OCI-LY7 (cell line): ENCODE results near the gene DMRTB1. TPM values are rescaled to one million over a fixed set of nuclear protein-coding genes. Genes with fewer than 3 reads are reported as not detected.

ENCODE experiments used
- BruUV-seq: library from RNA; stranded (reverse); fragments of 400-500 nt; replicated peaks from 2 replicates; lab custom pipeline; 2021; lab: Mats Ljungman, UMichigan
- CTCF ChIA-PET: fragments of 300-600 bp; sonication (Branson Sonifier 250); formaldehyde crosslinking; loops from one replicate; lab custom pipeline; 2022; ENCODE audit warnings: antibody characterized with exemption; ENCODE audit not compliant: unreplicated experiment; lab: Charles Lee
- POLR2A ChIA-PET: fragments of 300-600 bp; sonication (Branson Sonifier 250); formaldehyde crosslinking; loops from one replicate; lab custom pipeline; 2022; ENCODE audit warnings: antibody characterized with exemption; lab: Charles Lee
- DNase-seq: peaks from one replicate; pipeline ENCODE4 v3.0.0-alpha.2; 2015; ENCODE audit warnings: low spot score
- H2AFZ ChIP-seq: fragments of 200-600 bp; sonication (generic), shearing (Covaris generic); 2 replicates; pipeline ENCODE4 v1.6.1; 2014; ENCODE audit warnings: mild to moderate bottlenecking, antibody characterized with exemption, low read length, moderate library complexity
- H3K27ac ChIP-seq: fragments of 200-600 bp; sonication (generic); 2 replicates; pipeline ENCODE4 v1.5.1; 2014; ENCODE audit warnings: mixed run types, low read depth, mild to moderate bottlenecking, moderate library complexity, low read length, inconsistent platforms; ENCODE audit not compliant: poor library complexity, severe bottlenecking
- H3K36me3 ChIP-seq: fragments of 200-600 bp; sonication (generic); 2 replicates; pipeline ENCODE4 v1.6.1; 2014; ENCODE audit warnings: mild to moderate bottlenecking, antibody characterized with exemption, low read length, moderate library complexity, mixed read lengths; ENCODE audit not compliant: insufficient read depth
- H3K4me1 ChIP-seq: fragments of 200-600 bp; sonication (generic); 2 replicates; pipeline ENCODE4 v1.5.1; 2014; ENCODE audit warnings: mild to moderate bottlenecking, low read length; ENCODE audit not compliant: insufficient read depth, poor library complexity, severe bottlenecking
- H3K4me2 ChIP-seq: fragments of 200-600 bp; sonication (generic); 2 replicates; pipeline ENCODE4 v1.6.1; 2014; ENCODE audit warnings: mild to moderate bottlenecking, low read length
- H3K4me3 ChIP-seq: fragments of 200-600 bp; sonication (generic); 2 replicates; pipeline ENCODE4 v1.5.1; 2014; ENCODE audit warnings: mild to moderate bottlenecking, low read depth, low read length; ENCODE audit not compliant: poor library complexity, severe bottlenecking
- H3K79me2 ChIP-seq: fragments of 200-600 bp; sonication (generic); 2 replicates; pipeline ENCODE4 v1.6.1; 2016; ENCODE audit warnings: low read depth, mild to moderate bottlenecking, low read length, moderate library complexity, mixed read lengths; ENCODE audit not compliant: insufficient read depth
- H3K9me2 ChIP-seq: fragments of 200-600 bp; sonication (generic); 2 replicates; pipeline ENCODE4 v1.6.1; 2016; ENCODE audit warnings: mild to moderate bottlenecking, low read length, mixed read lengths; ENCODE audit not compliant: insufficient read depth
- H3K9me3 ChIP-seq: fragments of 200-600 bp; sonication (generic); 2 replicates; pipeline ENCODE4 v1.6.1; 2014; ENCODE audit warnings: mild to moderate bottlenecking, mixed run types, low read length, mixed read lengths
- H4K20me1 ChIP-seq: fragments of 200-600 bp; sonication (generic); 2 replicates; pipeline ENCODE4 v1.6.1; 2014; ENCODE audit warnings: mild to moderate bottlenecking, antibody characterized with exemption, low read length, moderate library complexity, mixed read lengths; ENCODE audit not compliant: insufficient read depth
- EZH2phosphoT487 ChIP-seq: fragments of 200-600 bp; sonication (generic); IDR thresholded peaks from 2 replicates; pipeline ENCODE4 v1.6.1; 2018; ENCODE audit warnings: low read depth, borderline replicate concordance, mild to moderate bottlenecking, mixed run types, antibody characterized with exemption, low read length, moderate library complexity, mixed read lengths
- intact Hi-C: fragments of 100-400 bp; cut with micrococcal nuclease; formaldehyde crosslinking; loops from one replicate; pipeline ENCODE4 v1.10.0; 2022; ENCODE audit not compliant: unreplicated experiment
- total RNA-seq, 2 experiments: library from RNA; depleted of rRNA in 1 of 2; stranded (reverse); fragments of >200 nt in 1 of 2; shearing (Covaris generic) in 1 of 2; gene quantifications; 2 replicates each; pipeline ENCODE4 v1.2.3, GENCODE V29; 2014 to 2022
- TF ChIP-seq, protein P1 (sequence below): fragments of 200-600 bp; sonication (generic); conservative IDR thresholded peaks from 2 replicates; pipeline ENCODE4 v1.5.1; 2014; ENCODE audit warnings: mild to moderate bottlenecking, antibody characterized with exemption, low read length, moderate library complexity, mixed read lengths

DMRTB1 gene
- total RNA-seq, 2 experiments from 2014 or later: not detected

GRCh38 chr1:53421208-53421607 is 38.0 kb upstream of the DMRTB1 start:
- CTCF ChIA-PET: no interaction called here
- H2AFZ ChIP-seq: no peak overlapping the region
- 0 out of 2 replicates have a peak, but pooled peaks cover 7% of the 10 kb centered on the region for H3K9me3 ChIP-seq
- H3K4me3 ChIP-seq: no peak overlapping the region
- no peaks in the 10 kb centered on the region for H3K79me2 ChIP-seq
- no peaks in the 10 kb centered on the region for H3K4me1 ChIP-seq
- no peak overlapping the region for H3K27ac ChIP-seq
- no peaks in the 10 kb centered on the region for H4K20me1 ChIP-seq
- no peaks in the 10 kb centered on the region for H3K36me3 ChIP-seq
- BruUV-seq: no TSS peak
- DNase-seq: no peak
- intact Hi-C loops: no loop called here
- TF ChIP-seq, protein P1, sequence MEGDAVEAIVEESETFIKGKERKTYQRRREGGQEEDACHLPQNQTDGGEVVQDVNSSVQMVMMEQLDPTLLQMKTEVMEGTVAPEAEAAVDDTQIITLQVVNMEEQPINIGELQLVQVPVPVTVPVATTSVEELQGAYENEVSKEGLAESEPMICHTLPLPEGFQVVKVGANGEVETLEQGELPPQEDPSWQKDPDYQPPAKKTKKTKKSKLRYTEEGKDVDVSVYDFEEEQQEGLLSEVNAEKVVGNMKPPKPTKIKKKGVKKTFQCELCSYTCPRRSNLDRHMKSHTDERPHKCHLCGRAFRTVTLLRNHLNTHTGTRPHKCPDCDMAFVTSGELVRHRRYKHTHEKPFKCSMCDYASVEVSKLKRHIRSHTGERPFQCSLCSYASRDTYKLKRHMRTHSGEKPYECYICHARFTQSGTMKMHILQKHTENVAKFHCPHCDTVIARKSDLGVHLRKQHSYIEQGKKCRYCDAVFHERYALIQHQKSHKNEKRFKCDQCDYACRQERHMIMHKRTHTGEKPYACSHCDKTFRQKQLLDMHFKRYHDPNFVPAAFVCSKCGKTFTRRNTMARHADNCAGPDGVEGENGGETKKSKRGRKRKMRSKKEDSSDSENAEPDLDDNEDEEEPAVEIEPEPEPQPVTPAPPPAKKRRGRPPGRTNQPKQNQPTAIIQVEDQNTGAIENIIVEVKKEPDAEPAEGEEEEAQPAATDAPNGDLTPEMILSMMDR: no peak
- no peak for TF ChIP-seq EZH2phosphoT487
- H3K9me2 ChIP-seq: no peaks in the 10 kb centered on the region
- POLR2A ChIA-PET: no interaction called here
- no peak overlapping the region for H3K4me2 ChIP-seq

DNA sequence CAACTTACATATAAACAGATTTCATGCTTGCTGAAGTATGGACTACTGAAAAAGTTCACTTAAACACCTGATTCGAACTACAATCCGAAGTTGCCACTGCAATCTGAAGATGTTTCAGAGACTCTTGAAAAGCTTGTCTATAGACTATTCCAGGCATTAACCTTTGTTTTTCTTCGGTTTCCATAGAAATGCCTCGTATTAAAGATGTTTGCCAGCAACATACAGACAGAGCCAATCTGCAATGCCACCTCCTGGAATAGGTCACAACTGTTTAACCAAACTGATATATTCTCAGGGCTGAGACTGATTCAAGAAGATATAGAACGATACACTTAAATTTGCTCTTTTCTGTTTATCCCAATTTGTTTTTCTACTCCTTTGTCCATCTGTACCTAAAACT is 28.9 kb upstream of the DMRTB1 start:
- no peaks in the 10 kb centered on the region for H3K79me2 ChIP-seq
- TF ChIP-seq, protein P1: no peak
- TF ChIP-seq EZH2phosphoT487: no peak
- no peaks in the 10 kb centered on the region for H3K9me3 ChIP-seq
- no peak overlapping the region for H3K4me3 ChIP-seq
- no peak overlapping the region for H3K4me2 ChIP-seq
- H3K4me1 ChIP-seq: no peaks in the 10 kb centered on the region
- H3K36me3 ChIP-seq: no peaks in the 10 kb centered on the region
- H3K27ac ChIP-seq: no peak overlapping the region
- H2AFZ ChIP-seq: no peak overlapping the region
- ChIA-PET POLR2A (no interaction called here), CTCF (no interaction called here)
- DNase-seq: no peak
- no peaks in the 10 kb centered on the region for H4K20me1 ChIP-seq
- no TSS peak for BruUV-seq
- intact Hi-C loops: no loop called here
- H3K9me2 ChIP-seq: no peaks in the 10 kb centered on the region

DNA sequence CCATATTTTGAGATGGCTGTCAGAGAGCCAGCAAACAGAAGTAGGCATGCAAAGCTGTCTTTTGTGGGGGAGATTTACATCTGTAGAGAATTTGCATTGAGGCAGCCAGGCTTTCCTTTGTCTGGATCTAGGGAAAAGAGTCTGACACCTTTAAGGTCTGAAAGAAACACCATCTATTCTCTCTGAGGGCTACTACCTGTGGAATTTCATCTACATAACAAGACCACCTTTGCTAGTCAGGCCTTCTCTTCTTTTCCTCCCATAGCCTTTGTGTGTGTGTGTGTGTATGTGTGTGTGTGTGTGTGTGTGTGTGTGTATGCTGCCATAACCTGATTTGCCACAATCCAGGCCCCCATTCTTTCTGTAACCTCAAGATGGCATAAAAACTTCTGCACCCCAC is 28.4 kb upstream of the DMRTB1 start:
- Histone ChIP-seq H3K4me1 (no peaks in the 10 kb centered on the region), H3K4me2 (no peak overlapping the region), H3K27ac (no peak overlapping the region), H3K9me3 (no peaks in the 10 kb centered on the region), H2AFZ (no peak overlapping the region), H4K20me1 (no peaks in the 10 kb centered on the region), H3K4me3 (no peak overlapping the region), H3K9me2 (no peaks in the 10 kb centered on the region), H3K36me3 (no peaks in the 10 kb centered on the region), H3K79me2 (no peaks in the 10 kb centered on the region)
- BruUV-seq: no TSS peak
- CTCF ChIA-PET: no interaction called here
- POLR2A ChIA-PET: no interaction called here
- TF ChIP-seq EZH2phosphoT487: no peak
- TF ChIP-seq, protein P1: no peak
- intact Hi-C loops: no loop called here
- no peak for DNase-seq
